GM18858 (cell line): ENCODE data around the gene RDH14.

Source experiments
- ATAC-seq: cut with Tn5 transposase; IDR thresholded peaks from one replicate; pipeline ENCODE4 v1.9.1; 2021; ENCODE audit not compliant: unreplicated experiment

The RDH14 gene

GRCh38 chr2:18560031-18560796, at the start of gene RDH14:
Gene RDH14 (minus strand): TSS chr2:18560653. CDS start chr2:18560572, 81 bp downstream.
- ATAC-seq, result peak; percentile 91

GRCh38 chr2:18610090-18610489, 49.6 kb upstream of the RDH14 start:
- no peak for ATAC-seq

- no peak for ATAC-seq
Observed at GRCh38 chr2:18605115-18605514, 44.7 kb upstream of the RDH14 start.

- ATAC-seq, result no peak
Observed at GRCh38 chr2:18604531-18604885, 44.1 kb upstream of the RDH14 start.

- ATAC-seq, result no peak
Observed at GRCh38 chr2:18603854-18604530, 43.5 kb upstream of the RDH14 start.

- ATAC-seq, result no peak
Observed at GRCh38 chr2:18602298-18602697, 41.8 kb upstream of the RDH14 start.

- no peak for ATAC-seq
Observed at GRCh38 chr2:18600255-18600613, 39.8 kb upstream of the RDH14 start.

GRCh38 chr2:18599509-18600254, 39.2 kb upstream of the RDH14 start:
- no peak for ATAC-seq

- ATAC-seq, result no peak
Observed at GRCh38 chr2:18598848-18599484, 38.5 kb upstream of the RDH14 start.

- no peak for ATAC-seq
Observed at GRCh38 chr2:18597618-18598017, 37.2 kb upstream of the RDH14 start.

GRCh38 chr2:18596993-18597392, 36.5 kb upstream of the RDH14 start:
- no peak for ATAC-seq

GRCh38 chr2:18593496-18593895, 33.0 kb upstream of the RDH14 start:
- no peak for ATAC-seq

- ATAC-seq, result no peak
Observed at GRCh38 chr2:18592372-18592771, 31.9 kb upstream of the RDH14 start.

GRCh38 chr2:18589354-18589753, 28.9 kb upstream of the RDH14 start, which contains the start of gene NT5C1B:
Gene NT5C1B (minus strand): TSS chr2:18589569. CDS start chr2:18589468, 101 bp downstream.
- ATAC-seq, result no peak

GRCh38 chr2:18588802-18589201, 28.3 kb upstream of the RDH14 start:
- no peak for ATAC-seq

GRCh38 chr2:18588049-18588448, 27.6 kb upstream of the RDH14 start:
- no peak for ATAC-seq

GRCh38 chr2:18585526-18585925, 25.1 kb upstream of the RDH14 start:
- ATAC-seq, result no peak

- ATAC-seq, result no peak
Observed at GRCh38 chr2:18584608-18584954, 24.1 kb upstream of the RDH14 start.

GRCh38 chr2:18583905-18584607, 23.6 kb upstream of the RDH14 start:
- ATAC-seq, result no peak

GRCh38 chr2:18580606-18581005, 20.2 kb upstream of the RDH14 start:
- ATAC-seq, result no peak

GRCh38 chr2:18578033-18578432, 17.6 kb upstream of the RDH14 start:
- no peak for ATAC-seq
